ENCODE measurements around the gene LTK.
"Not testable (repeated sequence)": the region's sequence is repeated elsewhere in the genome, so short reads cannot be mapped to it uniquely, and the experiment has no call there.

The LTK gene

GRCh38 chr15:41474941-41475340 lies 38.7 kb downstream of the LTK start:
- no peak for DNase-seq (ENCODE audit: low read depth)

GRCh38 chr15:41474436-41474835 lies 39.2 kb downstream of the LTK start:
- no peak for DNase-seq (ENCODE audit: low read depth)

GRCh38 chr15:41473418-41473817 lies 40.2 kb downstream of the LTK start:
- no peak for DNase-seq (ENCODE audit: low read depth)

GRCh38 chr15:41469644-41470043 lies 44.0 kb downstream of the LTK start:
- not testable (repeated sequence) for DNase-seq (ENCODE audit: low read depth)

GRCh38 chr15:41466711-41467110 lies 46.9 kb downstream of the LTK start:
- no peak for DNase-seq (ENCODE audit: low read depth)

- peak; percentile 72 for DNase-seq (ENCODE audit: low read depth)
Measured at GRCh38 chr15:41465822-41466421, 47.7 kb downstream of the LTK start.

- peak; percentile 56 for DNase-seq (ENCODE audit: low read depth)
Measured at GRCh38 chr15:41464889-41465580, 48.6 kb downstream of the LTK start.

GRCh38 chr15:41462084-41462795 lies 51.4 kb downstream of the LTK start:
- peak; percentile 80 for DNase-seq (ENCODE audit: low read depth)

Data from amniotic epithelial cell (primary cell).